ENCODE data around the gene SLC7A14. TPM values are rescaled to one million over a fixed set of nuclear protein-coding genes. Genes with fewer than 3 reads are reported as not detected.

Gene SLC7A14
- total and polyA plus RNA-seq, 2 of the 13 experiments (the other 11 are each of a cell fraction or from before 2014, with no cell fraction given): not detected

DNA sequence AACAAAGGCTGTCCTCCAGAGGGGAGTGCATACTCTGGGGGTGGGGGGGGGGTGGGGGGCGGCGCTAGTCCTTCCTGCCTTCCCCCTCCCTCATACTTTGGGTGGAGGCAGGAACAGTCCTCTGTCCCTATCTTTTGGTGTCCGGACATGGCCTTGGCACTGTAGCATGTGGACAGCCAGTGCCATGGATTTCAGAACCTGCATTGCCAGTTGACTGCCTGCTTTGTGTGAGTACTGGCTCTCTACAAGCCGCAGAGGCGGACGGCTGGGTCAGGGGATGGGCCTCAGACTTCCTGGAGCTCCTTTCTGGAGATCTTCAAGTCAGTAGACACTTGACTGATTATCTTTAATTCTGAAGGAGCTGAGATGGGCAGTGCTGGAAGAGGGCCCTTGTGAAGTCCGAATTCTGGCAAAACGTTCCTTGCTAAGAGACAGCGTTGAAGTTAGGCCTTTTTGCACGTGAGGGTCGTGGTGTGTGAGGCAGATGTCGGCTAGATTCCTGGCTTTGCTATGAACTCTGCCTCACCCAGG, 164.7 kb downstream of the SLC7A14 start:
- no peaks in the 10 kb centered on the region for H3K27me3 ChIP-seq (ENCODE audit: control insufficient read depth in 1 of 2, insufficient read depth in 2 of 2, low read length in 2 of 2)
- H2AFZ ChIP-seq (ENCODE audit: low read length): no peak overlapping the region
- H3K9ac ChIP-seq (ENCODE audit: insufficient read depth, low read depth, low read length): peak overlapping the region; percentile 58
- H3K4me3 ChIP-seq (replicated peaks in 1 of 3; ENCODE audit: insufficient read depth in 1 of 3, low read depth in 2 of 3, low read length in 3 of 3): peak overlapping the region; percentile 42 to 62 (median 54)
- WGBS (ENCODE audit: low lambda C conversion rate): 3% methylated on average over 9 of the region's 12 CpGs
- intact Hi-C loops (cut with micrococcal nuclease; ENCODE audit: unreplicated experiment) (no loop called here), in situ Hi-C loops (cut with HindIII; ENCODE audit: extremely low pct_ligation_motif_present, low pct_unique_long_range_greater_than_20kb) (loop anchor here (5.0 to 10.0 kb wide), 2 partner anchors 76 to 394 kb away; no protein-coding TSS in a partner anchor)
- ChIA-PET POLR2A (interaction anchor here (0.7 kb wide), 1 partner anchor 449 kb away, joined by 3 read pairs; the partner anchor contains the start of gene RPL22L1), CTCF (ENCODE audit: low intra/inter-chr PET ratio, low total read pairs) (no interaction called here)
- peaks cover 71% of the 10 kb centered on the region for H3K4me1 ChIP-seq (ENCODE audit: insufficient read depth, low read length)
- peak overlapping the region; percentile 94 for H3K4me2 ChIP-seq (ENCODE audit: low read depth, low read length)
- H3K79me2 ChIP-seq (ENCODE audit: insufficient read depth, low read length): no peaks in the 10 kb centered on the region
- no TSS peak for BruUV-seq (replicated peaks)
- peak overlapping the region; percentile 23 for H3K27ac ChIP-seq (ENCODE audit: extremely low read length, insufficient read depth, low read length)
- FAIRE-seq (no peak), DNase-seq (ENCODE audit: low spot score) (peak; percentile 42), ATAC-seq (peak; percentile 38)
- H4K20me1 ChIP-seq (ENCODE audit: insufficient read depth, low read length): no peaks in the 10 kb centered on the region
- H3K36me3 ChIP-seq (replicated peaks in 1 of 2; ENCODE audit: control insufficient read depth in 1 of 2, insufficient read depth in 2 of 2, low read length in 2 of 2): no peaks in the 10 kb centered on the region
- H3K9me3 ChIP-seq (ENCODE audit: low read length): no peaks in the 10 kb centered on the region
- TF ChIP-seq, protein P1, sequence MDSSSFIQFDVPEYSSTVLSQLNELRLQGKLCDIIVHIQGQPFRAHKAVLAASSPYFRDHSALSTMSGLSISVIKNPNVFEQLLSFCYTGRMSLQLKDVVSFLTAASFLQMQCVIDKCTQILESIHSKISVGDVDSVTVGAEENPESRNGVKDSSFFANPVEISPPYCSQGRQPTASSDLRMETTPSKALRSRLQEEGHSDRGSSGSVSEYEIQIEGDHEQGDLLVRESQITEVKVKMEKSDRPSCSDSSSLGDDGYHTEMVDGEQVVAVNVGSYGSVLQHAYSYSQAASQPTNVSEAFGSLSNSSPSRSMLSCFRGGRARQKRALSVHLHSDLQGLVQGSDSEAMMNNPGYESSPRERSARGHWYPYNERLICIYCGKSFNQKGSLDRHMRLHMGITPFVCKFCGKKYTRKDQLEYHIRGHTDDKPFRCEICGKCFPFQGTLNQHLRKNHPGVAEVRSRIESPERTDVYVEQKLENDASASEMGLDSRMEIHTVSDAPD (CRISPR knock-in tag; IDR thresholded peaks at IDR 0.05): no peak
- TF ChIP-seq MXD3 (CRISPR knock-in tag; IDR thresholded peaks at IDR 0.05): no peak
- TF ChIP-seq ZNF580 (CRISPR knock-in tag; IDR thresholded peaks at IDR 0.05; ENCODE audit: borderline replicate concordance, low read depth): no peak
- 0 out of 2 replicates have a peak, but pooled peaks have one; percentile 22 for TF ChIP-seq MIER2 (CRISPR knock-in tag; IDR thresholded peaks at IDR 0.05)
- TF ChIP-seq ZFP36L1 (CRISPR knock-in tag; IDR thresholded peaks at IDR 0.05): no peak
- TF ChIP-seq HOXA9 (CRISPR knock-in tag; IDR thresholded peaks at IDR 0.05; ENCODE audit: borderline replicate concordance): no peak
- TF ChIP-seq ZNF512 (CRISPR knock-in tag; IDR thresholded peaks at IDR 0.05): no peak
- no peak for TF ChIP-seq ZNF550 (CRISPR knock-in tag; IDR thresholded peaks at IDR 0.05; ENCODE audit: borderline replicate concordance)
- TF ChIP-seq ZNF703 (CRISPR knock-in tag; IDR thresholded peaks at IDR 0.05; ENCODE audit: borderline replicate concordance): no peak
- TF ChIP-seq, protein P2, sequence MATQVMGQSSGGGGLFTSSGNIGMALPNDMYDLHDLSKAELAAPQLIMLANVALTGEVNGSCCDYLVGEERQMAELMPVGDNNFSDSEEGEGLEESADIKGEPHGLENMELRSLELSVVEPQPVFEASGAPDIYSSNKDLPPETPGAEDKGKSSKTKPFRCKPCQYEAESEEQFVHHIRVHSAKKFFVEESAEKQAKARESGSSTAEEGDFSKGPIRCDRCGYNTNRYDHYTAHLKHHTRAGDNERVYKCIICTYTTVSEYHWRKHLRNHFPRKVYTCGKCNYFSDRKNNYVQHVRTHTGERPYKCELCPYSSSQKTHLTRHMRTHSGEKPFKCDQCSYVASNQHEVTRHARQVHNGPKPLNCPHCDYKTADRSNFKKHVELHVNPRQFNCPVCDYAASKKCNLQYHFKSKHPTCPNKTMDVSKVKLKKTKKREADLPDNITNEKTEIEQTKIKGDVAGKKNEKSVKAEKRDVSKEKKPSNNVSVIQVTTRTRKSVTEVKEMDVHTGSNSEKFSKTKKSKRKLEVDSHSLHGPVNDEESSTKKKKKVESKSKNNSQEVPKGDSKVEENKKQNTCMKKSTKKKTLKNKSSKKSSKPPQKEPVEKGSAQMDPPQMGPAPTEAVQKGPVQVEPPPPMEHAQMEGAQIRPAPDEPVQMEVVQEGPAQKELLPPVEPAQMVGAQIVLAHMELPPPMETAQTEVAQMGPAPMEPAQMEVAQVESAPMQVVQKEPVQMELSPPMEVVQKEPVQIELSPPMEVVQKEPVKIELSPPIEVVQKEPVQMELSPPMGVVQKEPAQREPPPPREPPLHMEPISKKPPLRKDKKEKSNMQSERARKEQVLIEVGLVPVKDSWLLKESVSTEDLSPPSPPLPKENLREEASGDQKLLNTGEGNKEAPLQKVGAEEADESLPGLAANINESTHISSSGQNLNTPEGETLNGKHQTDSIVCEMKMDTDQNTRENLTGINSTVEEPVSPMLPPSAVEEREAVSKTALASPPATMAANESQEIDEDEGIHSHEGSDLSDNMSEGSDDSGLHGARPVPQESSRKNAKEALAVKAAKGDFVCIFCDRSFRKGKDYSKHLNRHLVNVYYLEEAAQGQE (IDR thresholded peaks at IDR 0.05; ENCODE audit: borderline replicate concordance in 1 of 2, low read depth in 1 of 2, low read length in 2 of 2): no peak
- no peak for TF ChIP-seq SAFB2 (CRISPR knock-in tag; IDR thresholded peaks at IDR 0.05; ENCODE audit: borderline replicate concordance, low read depth)
- TF ChIP-seq ZNF674 (CRISPR knock-in tag; IDR thresholded peaks at IDR 0.05; ENCODE audit: low read depth): no peak
- no peak for TF ChIP-seq ZNF790 (CRISPR knock-in tag; IDR thresholded peaks at IDR 0.05; ENCODE audit: borderline replicate concordance)
- TF ChIP-seq DMAP1 (CRISPR knock-in tag; IDR thresholded peaks at IDR 0.05): no peak
- TF ChIP-seq ZNF615 (CRISPR knock-in tag; IDR thresholded peaks at IDR 0.05; ENCODE audit: borderline replicate concordance): no peak
